Vagina (tissue), 2 donors: ENCODE results near the gene SPECC1.

ENCODE experiments used
- POLR2AphosphoS5 ChIP-seq, 2 donors: sonication (generic); formaldehyde crosslinking; IDR thresholded peaks; one replicate each; pipeline ENCODE4 v1.9.0; 2017; ENCODE audit warnings: antibody characterized with exemption in 2 of 2, mild to moderate bottlenecking in 2 of 2, low read depth in 1 of 2; ENCODE audit not compliant: insufficient read depth in 1 of 2
- TF ChIP-seq, protein P1 (sequence below), 3 experiments: fragments of 450-650 bp in 2 of 3; fragments of 200-600 bp in 1 of 3; sonication (generic) in 1 of 3; IDR thresholded peaks; one replicate each; pipeline ENCODE4 v1.5.1; 2017 to 2019; ENCODE audit warnings: antibody characterized with exemption in 3 of 3, mild to moderate bottlenecking in 2 of 3, moderate library complexity in 2 of 3

GRCh38 chr17:20191056-20191455 lies 181.9 kb downstream of the SPECC1 start:
- TF ChIP-seq, protein P1, sequence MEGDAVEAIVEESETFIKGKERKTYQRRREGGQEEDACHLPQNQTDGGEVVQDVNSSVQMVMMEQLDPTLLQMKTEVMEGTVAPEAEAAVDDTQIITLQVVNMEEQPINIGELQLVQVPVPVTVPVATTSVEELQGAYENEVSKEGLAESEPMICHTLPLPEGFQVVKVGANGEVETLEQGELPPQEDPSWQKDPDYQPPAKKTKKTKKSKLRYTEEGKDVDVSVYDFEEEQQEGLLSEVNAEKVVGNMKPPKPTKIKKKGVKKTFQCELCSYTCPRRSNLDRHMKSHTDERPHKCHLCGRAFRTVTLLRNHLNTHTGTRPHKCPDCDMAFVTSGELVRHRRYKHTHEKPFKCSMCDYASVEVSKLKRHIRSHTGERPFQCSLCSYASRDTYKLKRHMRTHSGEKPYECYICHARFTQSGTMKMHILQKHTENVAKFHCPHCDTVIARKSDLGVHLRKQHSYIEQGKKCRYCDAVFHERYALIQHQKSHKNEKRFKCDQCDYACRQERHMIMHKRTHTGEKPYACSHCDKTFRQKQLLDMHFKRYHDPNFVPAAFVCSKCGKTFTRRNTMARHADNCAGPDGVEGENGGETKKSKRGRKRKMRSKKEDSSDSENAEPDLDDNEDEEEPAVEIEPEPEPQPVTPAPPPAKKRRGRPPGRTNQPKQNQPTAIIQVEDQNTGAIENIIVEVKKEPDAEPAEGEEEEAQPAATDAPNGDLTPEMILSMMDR (IDR thresholded peaks at IDR 0.05), result no peak
- no peak for TF ChIP-seq POLR2AphosphoS5 (IDR thresholded peaks at IDR 0.05; ENCODE audit: insufficient read depth in 1 of 2, low read depth in 1 of 2)
